Stimulated activated CD8-positive, alpha-beta memory T cell treated with anti-CD3 and anti-CD28 coated beads, Interleukin-4, amount 100 ng/mL, for 4 hours (primary cell): ENCODE results near the gene CPED1.
"Not testable (repeated sequence)": the region's sequence is repeated elsewhere in the genome, so short reads cannot be mapped to it uniquely, and the experiment has no call there.

Source experiments
- DNase-seq, 2 donors: peaks; one replicate each; pipeline ENCODE4 v3.0.0-alpha.2; 2020; ENCODE audit warnings: low read depth in 2 of 2, low spot score in 1 of 2

Gene CPED1

DNA sequence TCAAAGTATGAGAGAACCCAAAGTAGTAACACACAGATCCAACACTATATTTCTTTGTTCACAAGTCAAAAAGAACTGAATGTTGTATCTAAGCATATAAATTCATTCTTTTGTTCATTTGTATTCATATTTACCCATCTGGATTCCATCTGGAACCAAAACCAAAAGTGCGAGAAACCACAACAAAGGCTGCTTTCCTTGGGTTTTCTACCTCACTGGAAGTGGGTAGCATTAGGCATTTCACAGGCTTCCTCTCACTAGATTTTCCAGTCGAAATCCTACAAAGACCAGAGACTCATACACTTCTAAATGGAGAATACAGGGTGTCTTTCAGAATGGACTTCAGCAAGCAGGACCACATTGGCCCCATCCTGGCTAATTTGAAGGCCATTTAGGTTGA is 230.5 kb downstream of the CPED1 start:
- DNase-seq, result no peak

- not testable (repeated sequence) for DNase-seq
Measured at GRCh38 chr7:121221108-121221507, 232.6 kb downstream of the CPED1 start.

DNA sequence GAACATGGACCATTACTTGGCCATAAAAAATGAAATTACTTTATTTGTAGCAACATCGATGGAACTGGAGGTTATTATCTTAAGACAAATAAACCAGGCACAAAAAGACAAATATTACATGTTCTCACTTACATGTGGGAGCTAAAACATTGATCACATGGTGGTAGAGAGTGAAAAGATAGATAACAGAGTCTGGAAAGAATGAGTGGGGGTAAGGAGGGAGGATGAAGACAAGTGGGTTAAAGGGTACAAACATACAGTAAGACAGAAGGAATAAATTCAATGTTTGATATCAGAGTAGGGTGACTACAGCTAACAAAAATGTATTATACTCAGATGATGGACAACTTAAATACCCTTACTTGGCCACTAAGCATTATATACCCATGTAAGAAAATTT is 240.3 kb downstream of the CPED1 start:
- no peak for DNase-seq

- DNase-seq, result no peak
Measured at GRCh38 chr7:121235201-121235600, 246.7 kb downstream of the CPED1 start.

- no peak for DNase-seq
Measured at GRCh38 chr7:121237601-121238000, 249.1 kb downstream of the CPED1 start.

- no peak for DNase-seq
Measured at GRCh38 chr7:121244120-121244870, 255.8 kb downstream of the CPED1 start.

DNA sequence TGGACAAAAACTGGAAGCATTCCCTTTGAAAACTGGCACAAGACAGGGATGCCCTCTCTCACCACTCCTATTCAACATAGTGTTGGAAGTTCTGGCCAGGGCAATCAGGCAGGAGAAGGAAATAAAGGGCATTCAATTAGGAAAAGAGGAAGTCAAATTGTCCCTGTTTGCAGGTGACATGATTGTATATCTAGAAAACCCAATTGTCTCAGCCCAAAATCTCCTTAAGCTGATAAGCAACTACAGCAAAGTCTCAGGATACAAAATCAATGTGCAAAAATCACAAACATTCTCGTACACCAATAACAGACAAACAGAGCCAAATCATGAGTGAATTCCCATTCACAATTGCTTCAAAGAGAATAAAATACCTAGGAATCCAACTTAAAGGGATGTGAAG is 262.9 kb downstream of the CPED1 start:
- DNase-seq, result not testable (repeated sequence)

DNA sequence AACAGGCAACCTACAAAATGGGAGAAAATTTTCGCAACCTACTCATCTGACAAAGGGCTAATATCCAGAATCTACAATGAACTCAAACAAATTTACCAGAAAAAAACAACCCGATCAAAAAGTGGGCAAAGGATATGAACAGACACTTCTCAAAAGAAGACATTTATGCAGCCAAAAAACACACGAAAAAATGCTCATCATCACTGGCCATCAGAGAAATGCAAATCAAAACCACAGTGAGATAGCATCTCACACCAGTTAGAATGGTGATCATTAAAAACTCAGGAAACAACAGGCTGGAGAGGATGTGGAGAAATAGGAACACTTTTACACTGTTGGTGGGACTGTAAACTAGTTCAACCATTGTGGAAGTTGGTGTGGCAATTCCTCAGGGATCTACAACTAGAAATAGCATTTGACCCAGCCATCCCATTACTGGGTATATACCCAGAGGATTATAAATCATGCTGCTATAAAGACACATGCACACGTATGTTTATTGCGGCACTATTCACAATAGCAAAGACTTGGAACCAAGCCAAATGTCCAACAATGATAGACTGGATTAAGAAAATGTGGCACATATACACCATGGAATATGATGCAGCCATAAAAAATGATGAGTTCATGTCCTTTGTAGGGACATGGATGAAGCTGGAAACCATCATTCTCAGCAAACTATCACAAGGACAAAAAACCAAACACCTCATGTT is 264.2 kb downstream of the CPED1 start:
- not testable (repeated sequence) for DNase-seq

GRCh38 chr7:121259826-121260225 is 271.3 kb downstream of the CPED1 start:
- DNase-seq, result no peak

- DNase-seq, result no peak
Measured at GRCh38 chr7:121261207-121261884, 272.8 kb downstream of the CPED1 start.

GRCh38 chr7:121262221-121262620 is 273.7 kb downstream of the CPED1 start:
- no peak for DNase-seq

GRCh38 chr7:121262969-121263368 is 274.5 kb downstream of the CPED1 start:
- DNase-seq, result no peak

- no peak for DNase-seq
Measured at GRCh38 chr7:121266307-121266894, 277.9 kb downstream of the CPED1 start.

DNA sequence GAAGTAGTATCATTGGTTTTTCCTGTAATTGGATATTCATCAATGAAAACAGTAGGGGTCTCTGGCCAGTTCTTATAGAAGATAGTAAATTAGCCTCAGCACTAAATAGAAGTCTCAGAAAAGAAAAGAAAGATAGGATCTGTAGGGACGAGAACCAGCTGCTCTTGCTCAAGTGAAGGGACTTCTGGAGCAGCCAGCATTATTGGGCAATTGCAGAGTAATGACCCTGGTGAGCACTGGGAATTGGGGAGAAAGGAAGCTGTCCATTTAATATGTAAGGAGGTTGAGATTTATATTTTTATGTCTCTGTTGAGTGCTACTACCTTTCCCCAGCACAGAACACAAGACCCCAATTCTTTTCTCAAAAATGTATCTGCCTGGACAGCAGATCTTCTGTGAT is 279.1 kb downstream of the CPED1 start:
- no peak for DNase-seq

DNA sequence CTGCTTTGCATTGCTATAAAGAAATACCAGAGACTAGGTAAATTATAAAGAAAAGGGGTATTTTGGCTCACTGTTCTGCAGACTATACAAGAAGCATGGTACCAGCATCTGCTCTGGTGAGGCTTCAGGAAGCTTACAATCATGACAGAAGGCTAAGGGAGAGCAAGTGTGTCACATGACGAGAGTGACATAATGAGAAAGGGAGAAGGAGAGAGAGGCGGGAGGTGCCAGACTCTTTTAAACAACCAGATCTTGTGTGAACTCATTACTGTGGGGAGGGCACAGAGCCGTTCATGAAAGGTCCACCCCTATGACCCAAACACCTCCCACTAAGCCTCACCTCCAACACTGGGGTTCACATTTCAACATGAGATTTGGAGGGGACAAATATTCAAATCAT is 281.3 kb downstream of the CPED1 start:
- no peak for DNase-seq

GRCh38 chr7:121271098-121271497 is 282.6 kb downstream of the CPED1 start:
- DNase-seq, result no peak

DNA sequence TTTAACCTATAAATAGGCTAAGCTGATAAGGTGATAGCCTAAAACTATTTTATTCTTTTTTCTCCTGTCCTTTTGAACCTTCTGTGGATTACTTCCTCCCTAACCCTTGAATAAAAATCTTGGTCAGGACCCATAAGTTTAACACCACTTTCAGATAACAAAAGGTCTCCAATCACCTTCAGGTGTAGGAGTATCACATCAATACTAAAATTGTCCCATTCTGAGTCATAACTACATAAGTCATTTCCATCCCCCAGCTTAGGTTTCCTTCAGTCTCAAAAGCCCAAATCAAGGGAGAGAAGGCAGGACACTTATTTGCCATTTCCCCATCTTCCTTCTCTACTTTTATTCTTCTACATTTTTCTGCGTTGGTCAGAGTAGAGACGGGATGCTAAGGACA is 283.4 kb downstream of the CPED1 start:
- no peak for DNase-seq

DNA sequence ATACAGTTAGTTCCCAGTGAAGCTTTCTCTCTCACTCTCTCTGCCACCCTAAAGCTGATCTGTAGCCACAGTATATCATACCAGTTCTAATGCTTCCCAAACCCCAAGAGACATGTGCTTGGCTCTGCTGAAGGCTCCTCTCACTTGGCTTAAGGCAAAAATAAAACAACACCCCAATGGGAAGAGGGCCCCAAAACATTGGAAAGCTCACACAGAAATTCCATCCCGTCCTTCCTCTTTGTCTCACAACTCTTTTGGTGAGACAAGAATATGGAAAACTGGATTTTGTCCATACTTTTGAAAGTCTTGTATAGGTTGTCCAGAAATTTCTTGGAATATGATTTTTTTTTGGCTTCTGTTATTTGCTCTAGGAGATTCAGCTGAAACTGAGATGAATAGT is 284.2 kb downstream of the CPED1 start:
- no peak for DNase-seq

DNA sequence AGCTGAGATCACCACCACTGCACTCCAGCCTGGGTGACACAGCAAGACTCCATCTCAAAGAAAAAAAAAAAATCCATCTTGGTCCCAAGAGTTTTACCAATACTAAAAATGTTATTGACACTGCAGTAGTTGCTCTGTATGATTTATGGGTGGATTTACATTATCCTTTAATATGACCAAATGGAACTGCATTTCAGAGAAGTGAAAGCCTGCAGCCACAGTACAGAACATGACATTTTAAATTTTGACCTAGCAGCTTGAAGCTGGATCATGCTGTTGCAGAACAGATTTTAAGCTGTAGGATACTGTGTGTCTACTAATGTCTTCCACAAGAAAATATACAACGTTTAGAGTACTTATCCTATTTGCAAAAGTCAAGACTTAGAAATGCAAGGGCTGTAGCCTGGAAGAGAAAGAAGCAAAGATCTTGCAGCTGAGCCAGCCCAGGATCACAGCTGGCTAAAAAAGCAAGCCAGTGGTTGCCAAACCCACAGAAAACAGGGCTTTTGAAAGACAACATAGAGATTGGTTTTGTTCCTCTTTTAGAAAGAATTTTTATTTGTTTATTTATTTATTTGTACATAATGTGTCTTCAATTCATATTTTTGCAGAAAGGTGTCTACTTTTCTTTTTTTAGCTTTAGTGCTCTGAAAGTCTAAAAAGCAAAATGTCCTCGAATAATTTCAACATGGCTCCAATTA is 285.1 kb downstream of the CPED1 start:
- no peak for DNase-seq

DNA sequence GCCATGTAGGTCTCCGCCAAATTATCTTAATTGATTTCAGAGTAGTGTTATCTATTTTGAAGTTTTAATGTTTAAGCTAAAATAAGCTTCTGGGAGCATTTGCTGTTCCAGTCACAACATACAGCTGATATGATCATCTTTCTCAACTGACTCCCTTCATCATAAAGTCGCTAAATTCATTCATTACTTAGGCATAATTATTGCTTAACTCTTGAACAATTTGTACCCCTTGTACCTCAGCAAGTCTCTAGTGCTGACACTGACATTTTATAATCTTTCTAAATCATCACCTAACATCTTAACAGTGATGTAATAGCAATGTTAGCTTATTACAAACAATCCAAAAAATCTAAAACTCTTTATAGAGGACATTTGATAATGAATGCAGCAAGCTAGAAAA is 286.0 kb downstream of the CPED1 start:
- no peak for DNase-seq

DNA sequence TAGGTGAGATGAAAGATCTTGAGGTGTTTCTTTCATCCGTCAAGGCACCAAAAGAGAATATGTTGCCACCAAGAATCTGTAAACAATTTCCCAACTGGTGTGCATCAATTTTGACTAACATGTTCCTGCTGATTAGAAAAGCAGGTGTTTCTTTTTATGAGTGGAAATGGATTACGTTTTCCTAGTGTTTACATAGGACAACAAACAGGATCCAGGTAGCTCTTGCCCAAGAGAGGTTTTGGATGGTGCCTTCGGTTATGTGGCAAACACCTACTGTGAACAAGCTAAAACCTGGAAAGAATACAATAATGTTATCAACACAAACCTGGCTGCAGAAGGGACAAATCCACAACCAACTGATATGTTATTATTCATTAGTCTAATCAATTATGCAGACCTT is 286.7 kb downstream of the CPED1 start:
- no peak for DNase-seq
